AG09309 (cell line): ENCODE data around the gene NMRK1.
A peak's percentile ranks its signal among the peaks of the same experiment; 100 is the strongest.

Experiments
- DNase-seq: peaks from one replicate; pipeline ENCODE4 v3.0.0-alpha.2; 2010; ENCODE audit warnings: low read depth
- H3K4me3 ChIP-seq: 2 replicates; pipeline ENCODE4 v1.5.1; 2011; ENCODE audit warnings: mild to moderate bottlenecking, low read depth, low read length, moderate library complexity; ENCODE audit not compliant: control insufficient read depth
- CTCF ChIP-seq: IDR thresholded peaks from 2 replicates; pipeline ENCODE4 v1.5.1; 2011; ENCODE audit warnings: mild to moderate bottlenecking, low read depth, low read length, inconsistent platforms; ENCODE audit not compliant: insufficient read depth, control insufficient read depth; ENCODE audit errors: missing control alignments

NMRK1 gene

GRCh38 chr9:75087824-75088645 is at the start of gene NMRK1, which contains the start of gene OSTF1:
Gene NMRK1 (minus strand): TSS chr9:75088155. CDS start chr9:75083115, 5,040 bp downstream.
Gene OSTF1 (plus strand): TSS chr9:75088514. CDS start chr9:75088693, 179 bp downstream.
- peak within 1 kb of the TSS; percentile 97 for H3K4me3 ChIP-seq
- no peak for TF ChIP-seq CTCF
- peak; percentile 78 for DNase-seq

GRCh38 chr9:75134495-75134894 is 46.5 kb upstream of the NMRK1 start:
- no peak overlapping the region for H3K4me3 ChIP-seq
- DNase-seq: no peak
- TF ChIP-seq CTCF: no peak

GRCh38 chr9:75133396-75133795 is 45.4 kb upstream of the NMRK1 start:
- no peak overlapping the region for H3K4me3 ChIP-seq
- TF ChIP-seq CTCF: no peak
- no peak for DNase-seq

- H3K4me3 ChIP-seq: no peak overlapping the region
- DNase-seq: no peak
- TF ChIP-seq CTCF: no peak
These were observed 44.3 kb upstream of the NMRK1 start for GRCh38 chr9:75132244-75132643.

- H3K4me3 ChIP-seq: no peak overlapping the region
- no peak for DNase-seq
- no peak for TF ChIP-seq CTCF
These were observed 43.7 kb upstream of the NMRK1 start for GRCh38 chr9:75131700-75132099.

- no peak overlapping the region for H3K4me3 ChIP-seq
- TF ChIP-seq CTCF: no peak
- peak; percentile 59 for DNase-seq
These were observed 42.8 kb upstream of the NMRK1 start for GRCh38 chr9:75130621-75131230.
